ENCODE measurements around the gene NPAS3.

NPAS3 gene

DNA sequence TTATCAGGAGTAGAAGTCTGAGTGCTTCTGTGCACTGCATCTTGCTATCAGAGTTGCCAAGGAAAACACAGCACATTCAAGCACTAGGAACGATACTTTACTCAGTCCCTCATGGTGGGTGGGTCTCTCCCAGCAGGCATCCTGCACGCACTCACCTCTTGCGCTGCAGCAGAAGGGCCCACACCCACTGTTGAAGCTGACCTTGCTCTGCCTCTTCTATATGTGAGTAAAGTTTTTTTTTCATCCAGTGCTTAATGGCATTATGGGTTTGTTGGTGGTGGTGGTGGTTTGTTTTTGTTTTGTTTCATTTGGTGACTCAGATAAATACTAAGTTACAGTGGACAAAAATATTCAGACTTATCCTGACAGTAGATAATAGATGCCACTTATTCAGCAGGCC lies 663.7 kb downstream of the NPAS3 start:
- no peak for DNase-seq

DNA sequence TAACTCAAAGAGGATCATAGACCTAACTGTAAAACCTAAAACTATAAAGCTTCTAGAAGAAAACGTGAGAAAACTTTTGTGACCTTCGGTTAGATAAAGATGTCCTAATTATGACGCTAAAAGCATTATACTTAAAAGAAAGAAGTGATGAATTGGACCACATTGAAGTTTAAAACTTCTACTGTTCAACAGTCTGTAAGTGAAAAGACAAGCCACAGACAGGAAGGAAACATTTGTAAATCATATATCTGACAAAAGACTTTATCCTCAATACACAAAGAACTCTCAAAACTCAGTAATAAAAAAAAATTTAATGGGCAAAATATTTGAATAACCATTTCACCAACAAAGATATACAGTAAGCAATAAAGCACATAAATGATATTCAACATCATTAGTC lies 667.9 kb downstream of the NPAS3 start:
- no peak for DNase-seq

DNA sequence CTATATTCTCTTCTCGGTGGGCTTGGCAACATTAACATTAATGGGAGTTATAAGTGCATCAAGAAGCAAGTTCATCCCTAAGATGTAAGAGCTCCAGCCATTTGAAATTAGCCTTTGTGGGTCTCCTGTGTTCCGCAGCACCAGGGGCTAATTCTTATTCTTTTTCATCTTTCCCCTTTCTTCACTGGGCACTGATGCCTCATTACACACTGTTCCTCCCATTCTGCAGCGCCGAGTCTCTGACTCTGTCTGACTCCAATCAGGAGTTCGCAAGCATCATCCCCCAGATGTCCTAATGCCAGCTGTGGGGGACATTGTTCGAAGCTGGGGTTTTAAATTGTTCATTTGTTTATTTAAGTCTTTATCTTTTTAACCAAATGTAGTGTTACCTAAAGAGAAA lies 670.9 kb downstream of the NPAS3 start:
- DNase-seq, result no peak

DNA sequence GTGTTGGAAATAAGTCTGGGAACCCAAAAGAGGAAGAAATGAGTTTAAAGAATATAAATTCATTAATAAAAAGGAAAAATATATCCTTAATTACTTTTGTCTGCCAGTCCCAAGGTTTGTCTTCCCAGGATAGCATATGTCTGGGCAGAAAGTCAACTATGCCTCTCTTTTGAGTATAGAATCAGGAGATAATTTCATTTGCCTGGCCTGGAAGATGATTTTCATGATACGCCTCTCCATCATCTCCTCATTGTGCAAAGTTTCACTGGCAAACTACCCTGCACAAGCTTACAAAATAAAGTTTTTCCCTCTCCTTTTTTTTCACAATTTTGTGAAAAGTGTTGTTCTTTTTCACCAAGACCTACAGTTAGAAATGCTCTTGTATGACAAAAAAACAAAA lies 671.4 kb downstream of the NPAS3 start:
- no peak for DNase-seq

DNA sequence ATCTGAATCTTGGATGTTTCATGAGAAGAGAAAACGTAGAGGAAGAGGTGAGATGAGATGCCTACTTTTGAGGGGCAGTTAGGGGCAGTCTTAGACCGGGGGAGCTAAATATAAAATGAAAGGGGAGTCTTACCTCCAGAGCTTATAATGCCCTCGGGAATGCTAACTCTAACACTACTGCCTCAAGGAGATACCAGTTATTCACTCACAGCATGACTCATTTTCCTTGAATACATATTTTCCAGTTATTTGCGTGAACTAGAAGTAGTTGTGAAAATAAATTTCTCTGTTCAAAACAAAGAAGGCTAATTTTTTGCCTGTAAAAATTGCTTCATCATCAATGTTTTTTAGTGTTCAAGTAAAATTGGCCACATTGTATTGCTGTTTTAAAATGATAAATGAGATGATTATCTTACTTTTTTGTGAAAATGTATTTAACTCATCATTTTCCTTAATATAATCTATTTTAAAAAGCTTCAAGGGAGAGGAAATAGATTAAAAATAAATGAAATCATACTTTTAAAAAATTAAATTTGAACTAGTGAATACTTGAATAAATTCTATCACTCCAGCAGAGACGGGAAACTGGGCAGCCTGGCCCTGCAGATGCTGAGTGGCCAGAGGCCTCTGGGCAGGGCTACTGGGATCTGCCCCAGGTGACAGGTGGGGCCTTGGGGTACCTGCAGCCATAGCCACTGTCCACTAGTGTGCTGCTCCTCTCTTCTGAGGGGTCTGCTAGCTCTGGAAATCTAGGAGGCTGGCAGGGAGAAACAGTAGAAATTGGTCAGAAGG lies 672.9 kb downstream of the NPAS3 start:
- DNase-seq, result no peak

DNA sequence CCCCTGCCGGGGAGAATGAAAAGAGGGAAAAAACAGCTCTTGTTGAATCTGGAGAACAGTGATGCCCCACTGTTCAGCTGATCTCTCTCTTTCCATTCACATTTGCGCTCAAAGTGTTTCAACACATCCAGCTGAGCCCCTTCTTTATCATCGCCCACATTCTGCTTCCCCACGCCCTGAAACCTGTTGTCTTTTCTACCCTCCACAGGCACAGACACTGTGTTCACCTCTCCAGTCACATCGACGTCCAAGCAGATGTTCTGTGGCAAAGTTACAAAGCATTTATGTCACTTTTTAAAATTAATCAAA lies 673.5 kb downstream of the NPAS3 start:
- DNase-seq, result no peak

DNA sequence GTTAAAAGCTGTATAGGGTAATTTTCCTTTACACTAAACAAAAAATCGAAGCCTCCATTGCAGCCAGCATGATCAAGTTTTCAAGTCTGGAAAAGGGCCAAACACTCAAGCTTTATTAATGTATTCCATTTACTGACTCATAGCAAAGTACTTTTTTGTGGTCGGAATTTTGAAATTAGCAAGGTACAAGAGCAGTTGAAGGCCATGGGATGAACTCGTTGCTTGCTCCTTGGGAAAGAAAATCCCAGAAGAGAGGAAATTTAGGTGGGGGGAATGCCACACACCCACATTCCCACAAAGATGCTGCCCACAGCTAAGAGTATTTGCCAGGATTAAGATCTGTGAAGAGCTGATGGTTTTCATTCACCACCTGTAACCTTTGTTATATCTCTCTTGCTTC lies 678.5 kb downstream of the NPAS3 start:
- no peak for DNase-seq

DNA sequence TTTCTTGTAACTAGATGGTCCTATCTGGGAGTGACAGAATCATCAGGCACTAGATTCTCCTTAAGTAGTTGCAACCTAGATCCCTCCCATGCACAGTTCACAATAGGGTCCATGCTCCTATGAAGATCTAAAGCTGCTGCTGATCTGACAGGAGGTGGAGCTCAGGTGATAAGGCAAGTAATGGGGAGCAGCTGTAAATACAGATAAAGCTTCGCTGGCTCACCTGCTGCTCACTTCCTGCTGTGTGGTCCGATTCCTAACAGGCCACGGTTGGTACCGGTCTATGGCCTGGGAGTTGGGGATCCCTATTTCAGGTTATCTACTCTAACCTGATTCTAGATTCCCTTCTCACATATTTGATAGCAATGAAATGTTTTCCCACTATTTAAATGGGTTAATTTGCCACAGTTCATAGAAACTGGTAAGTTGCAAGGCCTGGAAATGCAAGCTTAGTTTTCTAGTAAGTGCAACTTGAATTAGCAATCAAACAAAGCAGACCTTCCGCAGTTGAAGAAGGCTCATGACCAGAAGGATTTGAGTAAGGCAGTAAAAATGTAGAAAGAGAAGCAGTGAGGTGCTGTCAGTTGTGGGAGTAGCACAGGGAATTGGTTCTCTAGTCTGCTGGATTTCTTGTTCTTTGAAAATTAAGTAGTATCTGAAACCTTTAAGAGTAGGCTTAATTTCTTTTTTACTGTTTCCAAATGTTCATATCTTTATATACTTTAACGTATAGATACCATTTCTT lies 679.9 kb downstream of the NPAS3 start:
- DNase-seq, result no peak

DNA sequence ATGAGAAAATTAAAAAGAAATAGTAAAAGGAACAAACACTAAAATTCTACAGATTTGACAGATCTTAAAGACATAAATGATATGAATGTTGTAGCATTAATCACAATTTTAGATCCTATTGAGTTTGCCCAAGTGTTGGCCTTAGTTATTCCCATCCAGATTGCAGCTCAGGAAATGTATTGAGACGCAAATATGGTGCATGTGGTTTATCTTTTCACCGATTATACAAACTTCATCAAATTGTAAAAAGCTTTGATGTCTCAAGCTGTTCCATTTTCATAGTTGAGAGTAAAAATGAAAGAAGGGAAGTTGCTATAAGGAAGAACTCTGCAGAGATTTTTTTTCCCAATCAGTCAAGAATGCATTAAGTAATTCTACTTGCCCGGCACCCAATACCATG lies 683.8 kb downstream of the NPAS3 start:
- DNase-seq, result no peak

DNA sequence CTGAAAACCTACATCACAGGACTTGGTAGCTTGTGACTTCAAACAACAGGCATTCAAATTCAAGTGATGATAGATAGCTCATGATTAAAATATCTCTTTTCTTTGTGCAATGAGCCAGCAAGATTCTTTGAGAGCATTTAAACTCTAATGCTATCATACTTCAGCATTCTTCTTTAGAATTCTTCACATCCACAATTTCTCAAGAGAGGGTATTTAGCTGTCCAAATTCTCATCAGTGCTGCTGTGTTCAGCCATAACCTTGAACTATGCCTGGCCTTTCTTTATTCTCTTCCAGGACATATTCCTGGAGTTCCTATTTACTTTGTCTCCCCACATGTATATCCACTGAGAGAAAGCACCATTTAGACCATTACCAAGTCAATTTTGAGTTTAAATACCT lies 691.1 kb downstream of the NPAS3 start:
- DNase-seq, result no peak

DNA sequence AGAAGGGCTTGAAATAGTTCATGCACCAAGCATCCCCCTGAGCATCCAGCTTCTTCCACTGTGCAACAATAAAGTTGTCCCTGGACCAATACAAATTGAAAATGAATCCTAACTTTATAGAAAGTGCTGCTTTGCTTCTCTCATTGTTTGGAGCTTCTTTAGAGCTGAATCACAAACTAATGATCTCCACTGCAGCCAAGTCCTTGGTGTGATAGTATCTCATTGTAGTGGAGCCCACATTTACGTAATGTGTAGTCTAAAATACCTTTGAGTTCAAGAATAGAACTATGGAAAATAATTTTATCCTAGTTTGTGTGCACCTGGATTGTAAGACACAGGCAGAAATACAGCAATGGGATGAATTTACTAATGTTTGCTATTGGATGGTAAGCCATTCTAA lies 692.3 kb downstream of the NPAS3 start:
- DNase-seq, result no peak

DNA sequence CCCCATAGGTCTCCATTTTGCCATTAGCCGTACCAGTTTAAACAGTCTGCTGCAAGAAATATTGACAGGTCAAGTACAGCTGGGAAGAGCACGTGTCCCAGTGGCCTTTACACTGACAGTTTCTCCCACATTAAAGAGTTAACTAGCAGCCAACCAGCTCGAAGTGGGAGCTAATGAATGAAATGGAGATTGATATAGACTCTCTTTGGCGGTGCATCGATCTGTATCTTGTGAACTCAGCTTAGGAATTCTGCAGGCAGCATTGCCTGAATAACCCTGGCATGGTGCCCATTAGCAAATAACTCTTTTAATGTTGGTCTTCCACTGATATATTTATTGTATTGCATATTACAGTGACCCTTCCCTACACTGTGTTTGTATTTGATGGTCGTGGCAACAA lies 692.8 kb downstream of the NPAS3 start:
- DNase-seq, result no peak

DNA sequence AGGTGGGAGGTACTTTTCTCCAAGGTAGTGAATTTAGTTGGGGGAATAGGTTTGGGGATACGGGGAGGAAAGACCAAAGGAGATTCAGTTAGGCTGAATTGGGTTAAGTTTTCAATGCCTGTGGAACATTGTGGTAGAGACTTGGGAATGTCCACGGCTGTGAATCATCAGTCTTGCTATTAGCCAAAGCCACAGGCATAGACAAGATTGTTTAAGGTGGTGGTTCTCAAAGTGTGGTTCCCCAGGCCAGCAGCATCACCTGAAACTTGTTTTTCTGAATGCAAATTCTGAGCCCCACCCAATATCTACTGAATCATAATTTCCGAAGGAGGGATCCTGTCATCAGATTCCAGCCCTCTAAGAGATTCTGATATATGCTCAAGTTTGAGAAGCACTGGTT lies 696.0 kb downstream of the NPAS3 start:
- DNase-seq, result no peak

DNA sequence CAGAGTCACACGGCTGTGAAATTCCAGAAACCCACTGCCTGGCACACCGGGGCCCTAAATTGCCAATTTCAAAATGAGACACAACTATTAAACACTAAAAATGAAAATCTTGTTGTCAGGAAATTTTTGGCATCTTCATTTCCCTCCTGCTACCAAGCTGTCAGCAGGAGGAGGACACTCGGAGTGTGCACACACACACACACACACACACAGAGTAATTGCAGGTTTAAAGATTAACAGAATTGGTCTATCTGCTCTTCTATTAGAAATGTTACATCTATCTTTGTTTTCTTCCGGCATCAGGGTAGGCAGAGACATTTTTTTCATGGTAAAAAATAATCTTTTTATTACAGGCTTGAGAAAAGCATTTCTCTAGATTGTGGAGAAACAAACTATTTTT lies 698.0 kb downstream of the NPAS3 start:
- DNase-seq, result no peak

DNA sequence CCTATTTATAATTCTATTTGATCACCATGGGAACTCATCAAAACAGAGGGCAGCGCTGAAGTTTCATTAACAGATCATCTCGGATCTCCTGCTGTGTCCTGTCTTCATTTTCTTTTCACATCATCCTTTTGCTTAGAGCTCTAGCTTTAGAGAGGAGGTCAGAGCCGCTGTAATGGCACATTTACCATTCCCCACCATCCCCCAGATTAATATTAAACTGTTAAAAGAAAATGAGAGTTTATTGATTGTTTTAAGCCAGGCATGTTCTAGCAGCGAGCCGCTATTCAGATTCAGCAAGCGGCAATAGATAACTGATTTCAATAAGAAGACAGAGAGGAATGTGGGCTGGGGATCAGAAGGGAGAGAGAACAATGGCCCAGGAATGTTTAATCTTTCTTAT lies 703.4 kb downstream of the NPAS3 start:
- no peak for DNase-seq

DNA sequence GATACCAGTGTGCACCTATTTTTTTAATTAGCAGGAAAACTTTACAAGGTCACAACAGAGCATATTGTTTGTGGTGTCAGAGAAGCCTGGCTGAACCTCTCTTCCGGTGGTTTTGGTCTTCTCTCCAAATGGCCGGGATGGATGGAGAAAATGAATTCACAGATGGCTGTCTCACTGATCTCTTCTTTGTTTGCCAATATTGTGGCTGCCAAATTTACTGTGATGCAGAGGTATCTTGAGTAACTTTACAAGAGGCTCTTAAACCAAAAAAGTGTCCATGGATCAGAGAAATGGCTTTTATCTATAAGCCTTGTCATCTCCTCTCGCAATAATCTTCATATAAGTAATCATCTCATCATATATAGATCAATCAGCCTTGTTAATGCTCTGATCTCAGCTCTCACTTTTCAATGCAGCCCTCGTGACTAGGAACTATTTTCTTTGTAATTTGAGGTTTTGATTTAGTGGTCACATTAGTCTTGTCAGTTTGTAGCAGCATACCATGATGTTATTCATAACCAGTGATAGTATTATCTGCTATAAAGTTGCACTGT lies 704.1 kb downstream of the NPAS3 start:
- no peak for DNase-seq

DNA sequence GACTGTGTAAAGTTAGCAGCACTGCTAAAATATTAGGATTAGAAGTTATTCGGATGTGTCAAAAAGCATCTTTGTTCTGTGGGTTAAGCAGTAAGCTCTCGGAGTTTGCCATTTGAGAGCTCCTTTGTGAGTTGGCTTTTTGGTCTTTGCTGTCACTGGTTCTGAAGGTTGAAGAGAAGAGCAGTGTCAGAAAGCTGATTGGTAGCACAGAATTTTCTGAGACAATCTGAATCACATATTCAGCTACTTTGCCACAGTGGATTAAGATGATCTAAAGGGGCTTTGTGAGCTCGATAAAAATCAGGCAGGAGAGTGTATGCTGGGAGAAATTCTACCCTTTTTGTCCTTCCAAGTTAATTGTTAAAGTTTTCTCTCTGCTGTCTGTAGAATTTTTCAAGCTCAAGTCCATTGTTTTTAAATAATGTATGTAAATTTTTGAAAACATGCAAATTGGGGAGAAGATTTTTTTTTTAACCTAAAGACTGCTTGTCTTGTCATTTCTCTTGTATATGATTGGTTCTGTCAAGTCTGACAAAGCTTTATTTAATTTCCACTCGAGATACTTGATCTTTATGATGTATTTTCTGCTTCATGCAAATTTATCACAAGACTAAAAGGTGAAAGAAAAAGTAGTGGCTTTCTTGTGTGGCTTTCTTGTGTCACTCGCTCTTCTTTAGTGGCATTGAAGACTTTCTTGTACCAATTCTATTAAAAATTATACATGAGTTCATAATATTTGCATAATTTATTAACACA lies 704.9 kb downstream of the NPAS3 start:
- DNase-seq, result no peak

DNA sequence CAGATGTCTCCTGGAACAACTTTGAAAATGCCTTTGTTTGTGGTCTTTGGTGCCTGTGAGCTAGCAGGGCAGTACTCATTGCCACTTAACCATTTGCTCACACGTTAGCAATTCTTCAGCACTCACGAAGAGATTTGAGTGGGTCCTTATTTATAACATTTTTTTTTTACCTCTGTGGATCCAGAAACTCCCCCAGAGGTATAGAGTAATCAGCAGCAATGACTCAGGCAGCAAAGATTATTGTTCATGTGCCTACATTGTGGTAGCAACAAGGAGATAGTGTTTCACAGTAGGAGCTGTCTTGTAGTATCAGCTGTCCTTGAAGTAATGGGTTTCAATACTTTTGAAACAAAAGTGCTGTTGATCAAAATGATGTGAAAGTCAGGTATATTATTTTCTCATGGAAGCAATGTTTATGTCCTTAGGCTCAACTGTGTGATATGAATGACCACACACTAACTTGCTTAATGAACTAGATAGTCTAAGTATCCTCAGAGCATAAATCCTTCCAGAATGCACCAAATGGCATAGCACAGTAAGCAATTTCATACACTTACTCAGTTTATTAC lies 708.1 kb downstream of the NPAS3 start:
- no peak for DNase-seq

DNA sequence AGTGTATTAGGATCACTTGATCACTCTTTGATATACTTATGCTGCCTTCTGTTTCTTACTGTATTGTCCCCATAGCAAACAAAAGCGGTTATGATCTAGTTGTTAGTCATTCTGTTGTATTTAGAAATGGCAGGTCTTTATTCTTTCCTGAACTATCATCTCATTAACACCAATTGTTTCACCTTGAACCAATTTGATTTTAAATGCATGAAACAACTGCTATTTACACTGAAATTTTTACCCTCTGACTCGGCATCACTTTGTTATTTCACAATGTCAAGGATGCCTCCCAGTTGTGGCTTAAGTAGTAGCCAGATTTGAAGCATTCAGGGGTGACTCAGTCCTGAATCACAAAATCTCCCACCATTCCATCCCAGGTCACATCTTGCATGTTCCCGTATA lies 708.7 kb downstream of the NPAS3 start:
- no peak for DNase-seq

DNA sequence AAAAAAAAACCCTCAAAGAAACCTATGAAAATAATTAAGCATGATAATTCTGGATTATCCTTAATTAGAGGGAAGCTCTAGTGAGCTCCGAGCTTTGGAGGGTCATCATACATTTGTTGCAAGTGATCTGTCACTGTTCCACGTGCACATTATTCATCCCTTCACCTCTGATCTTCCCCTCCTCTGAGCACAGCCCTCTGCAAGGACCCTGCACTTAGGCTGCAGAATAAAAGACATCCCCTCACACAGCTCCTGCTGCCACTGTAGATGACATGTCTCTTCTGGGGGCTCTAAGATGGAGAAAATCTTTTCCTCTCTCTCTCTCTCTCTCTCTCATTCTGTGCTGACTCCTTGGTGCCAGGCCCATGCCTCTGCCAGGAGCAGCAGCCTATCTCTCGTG lies 711.8 kb downstream of the NPAS3 start:
- DNase-seq, result no peak

DNA sequence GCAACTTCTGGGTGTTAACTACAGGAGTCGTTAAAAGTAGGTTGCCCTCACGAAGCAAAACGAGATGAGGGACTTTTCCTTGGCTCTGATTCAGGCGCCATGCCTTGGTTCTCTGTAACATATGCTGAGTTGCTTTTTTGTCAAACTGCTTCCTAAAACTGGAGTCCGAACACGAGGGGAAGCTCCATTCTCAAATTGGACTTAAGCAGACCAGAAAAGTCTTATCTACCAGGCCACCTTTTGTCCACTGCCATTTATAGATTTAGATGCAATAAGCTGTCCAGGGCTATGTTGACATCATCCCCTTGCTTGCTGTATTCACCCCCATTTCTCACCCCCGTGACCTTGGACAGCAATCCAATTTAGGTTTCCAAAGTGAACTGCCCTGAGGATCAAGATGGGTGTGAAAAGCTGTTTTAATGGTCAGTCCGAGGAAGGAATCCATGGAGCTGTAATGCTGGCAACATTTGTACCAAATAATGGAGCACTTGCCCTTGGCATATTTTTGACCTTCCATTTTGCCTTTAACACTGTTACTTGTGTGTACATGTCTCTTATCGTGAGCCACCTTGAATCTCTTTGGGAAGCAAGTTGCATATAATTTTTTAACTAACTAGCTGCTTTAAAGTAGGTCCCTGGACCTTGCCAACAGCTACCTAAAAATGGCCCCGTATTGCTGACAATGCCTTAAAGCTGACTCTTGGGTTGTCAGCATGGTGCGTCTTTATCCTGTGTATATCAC lies 714.1 kb downstream of the NPAS3 start:
- DNase-seq, result no peak

DNA sequence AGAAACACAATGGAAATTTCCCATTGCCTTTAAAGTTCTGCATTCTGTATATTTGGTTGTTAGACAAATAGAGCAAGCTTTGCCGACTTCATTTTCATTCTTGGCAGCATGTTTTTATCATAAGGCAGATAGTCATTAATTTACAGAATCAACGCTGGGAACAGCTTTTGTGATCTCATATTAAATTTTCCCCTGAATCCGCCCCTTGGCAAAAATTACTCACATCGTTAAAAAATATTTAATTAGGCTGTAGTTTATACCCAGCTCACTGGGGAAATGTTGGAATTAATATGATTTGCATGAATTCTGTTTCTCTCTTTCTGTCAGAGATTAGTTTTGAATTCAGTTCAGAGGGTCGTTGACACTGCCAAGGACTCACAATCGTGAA lies 714.6 kb downstream of the NPAS3 start:
- DNase-seq, result no peak

DNA sequence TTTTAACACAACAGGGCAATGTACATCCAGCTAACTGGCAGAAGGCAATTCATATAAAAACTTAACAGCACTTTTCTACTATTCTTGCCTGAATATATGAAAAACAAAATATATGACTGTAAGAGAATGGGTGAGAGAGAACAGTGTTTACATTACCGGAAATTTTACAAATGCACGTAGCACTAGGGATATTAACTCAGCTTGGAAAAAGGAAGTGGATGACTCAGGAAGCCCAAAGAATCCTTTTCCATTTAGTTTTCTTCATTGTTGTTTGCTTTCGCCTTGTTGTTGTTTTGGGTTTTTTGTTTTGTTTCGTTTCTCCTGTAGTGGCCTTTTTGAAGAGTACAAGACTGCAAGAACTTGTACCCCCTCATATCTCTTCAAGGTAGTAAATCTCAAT lies 716.7 kb downstream of the NPAS3 start:
- no peak for DNase-seq

Measured in activated naive CD4-positive, alpha-beta T cell treated with Interleukin-2 at 50 U/mL for 16 hours (primary cell).